Measurements from ENCODE around the gene SLC1A2. TPM values are rescaled to one million over a fixed set of nuclear protein-coding genes. Genes with fewer than 3 reads are reported as not detected.

Gene SLC1A2
- total RNA-seq, 4 donors from 2014 or later = 0.65 to 1.3 (median 0.68) TPM; not detected in 1

DNA sequence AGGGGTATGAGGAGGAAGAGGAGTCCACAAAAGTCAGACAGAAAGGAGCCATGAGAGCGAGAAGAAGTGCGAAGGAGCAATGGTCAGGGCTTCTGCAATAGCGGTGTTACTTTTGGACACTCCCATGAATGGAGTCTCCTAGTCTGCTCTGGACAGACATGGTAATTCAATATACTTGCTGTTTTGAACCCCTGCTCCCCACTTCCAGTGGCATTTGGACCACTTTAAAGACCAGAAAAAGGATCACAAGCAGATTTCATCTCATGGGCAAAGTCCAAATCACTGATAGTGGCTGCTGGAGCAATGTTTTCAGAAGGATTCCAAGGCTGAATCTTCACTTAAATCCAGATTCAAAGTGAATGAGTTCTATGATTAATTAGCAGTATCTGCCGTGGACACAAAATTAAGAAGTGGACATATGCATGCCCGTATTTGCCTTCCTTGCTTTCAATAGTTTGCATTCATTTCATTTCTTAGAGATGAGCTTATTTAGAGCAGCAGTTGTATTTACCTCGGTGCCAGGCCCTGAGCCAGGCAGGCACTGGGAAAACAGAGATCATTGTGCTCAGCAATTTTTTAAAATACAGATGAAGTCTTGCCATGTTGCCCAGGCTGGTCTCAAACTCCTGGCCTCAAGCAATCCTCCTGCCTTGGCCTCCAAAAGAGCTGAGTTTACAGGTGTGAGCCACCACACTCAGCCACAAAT is 72.0 kb downstream of the SLC1A2 start:
- TF ChIP-seq CTCF (IDR thresholded peaks at IDR 0.05; ENCODE audit: low read depth) = no peak

DNA sequence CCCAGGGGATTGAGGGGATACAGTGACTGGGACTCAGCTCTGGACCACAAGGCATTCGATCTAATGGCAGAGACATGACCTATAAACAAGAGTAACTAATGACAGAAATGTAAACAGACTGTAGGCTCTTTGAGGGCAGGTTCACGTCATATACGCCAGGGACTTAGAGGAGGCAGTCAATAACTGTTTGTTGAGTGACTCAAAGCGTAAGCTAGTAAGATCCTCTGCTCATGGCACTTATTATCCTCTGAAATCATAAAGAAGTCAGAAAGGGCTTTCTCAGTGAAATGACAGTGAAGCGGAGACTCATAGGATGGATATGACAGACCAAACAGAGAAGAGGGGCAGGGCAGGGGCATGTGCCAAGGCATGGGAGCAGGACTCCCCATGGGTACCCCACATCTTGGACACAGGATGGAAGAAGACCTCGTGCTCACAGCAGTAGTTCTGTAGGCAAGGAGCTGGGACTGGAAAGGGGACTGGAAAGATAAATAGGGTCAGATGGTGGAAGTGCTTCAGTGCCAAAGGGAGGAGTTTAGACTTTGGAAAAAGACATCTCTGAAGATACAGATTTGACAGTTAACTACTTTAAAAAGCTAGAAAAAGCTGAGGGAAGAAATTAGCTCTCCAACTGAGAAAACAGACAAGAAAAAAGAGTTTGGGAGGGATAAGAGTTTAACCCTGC is 72.7 kb downstream of the SLC1A2 start:
- TF ChIP-seq CTCF (IDR thresholded peaks at IDR 0.05; ENCODE audit: low read depth) = no peak

DNA sequence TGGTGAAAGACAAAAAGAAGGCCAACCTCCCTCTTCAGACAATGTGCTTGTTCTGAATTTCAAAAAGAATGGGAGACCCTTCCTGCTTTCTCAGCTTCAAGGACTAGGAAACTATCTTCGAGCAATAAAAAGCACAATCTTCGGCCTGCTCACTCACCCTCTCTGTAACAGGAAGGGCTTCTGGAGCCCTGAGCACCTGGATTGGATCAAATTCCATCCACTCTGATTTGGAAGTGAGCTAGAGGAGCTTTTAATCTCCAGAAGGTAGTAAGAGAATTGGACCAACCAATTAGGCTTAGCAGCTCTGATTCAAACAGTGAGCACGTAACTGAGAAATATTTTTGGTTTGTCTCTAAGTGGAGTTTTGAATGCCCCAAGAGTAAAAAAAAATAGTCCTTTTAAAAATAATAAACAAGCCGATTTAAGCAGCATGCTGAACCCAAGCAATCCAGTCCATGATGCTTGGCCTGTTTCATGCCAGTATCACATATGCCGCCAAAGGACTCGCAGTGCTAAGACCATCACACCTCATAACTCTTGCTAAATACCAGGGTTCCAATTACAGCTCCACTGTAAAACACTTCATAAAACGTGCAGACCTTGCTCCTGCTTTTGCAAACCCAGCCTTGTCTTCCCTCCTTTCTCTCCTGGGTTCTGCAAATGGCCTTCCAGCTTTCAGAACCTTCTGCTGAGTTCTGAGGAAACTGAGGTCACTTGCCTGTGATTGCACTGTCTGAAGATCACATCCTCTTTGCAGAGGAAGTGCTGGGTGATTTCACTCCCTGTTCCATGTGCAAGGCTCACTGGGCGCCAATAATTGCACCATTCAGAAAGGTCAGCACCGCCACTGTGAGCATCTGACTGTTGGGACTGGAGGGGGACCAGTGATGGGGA is 74.4 kb downstream of the SLC1A2 start:
- no peak for TF ChIP-seq CTCF (IDR thresholded peaks at IDR 0.05; ENCODE audit: low read depth)

DNA sequence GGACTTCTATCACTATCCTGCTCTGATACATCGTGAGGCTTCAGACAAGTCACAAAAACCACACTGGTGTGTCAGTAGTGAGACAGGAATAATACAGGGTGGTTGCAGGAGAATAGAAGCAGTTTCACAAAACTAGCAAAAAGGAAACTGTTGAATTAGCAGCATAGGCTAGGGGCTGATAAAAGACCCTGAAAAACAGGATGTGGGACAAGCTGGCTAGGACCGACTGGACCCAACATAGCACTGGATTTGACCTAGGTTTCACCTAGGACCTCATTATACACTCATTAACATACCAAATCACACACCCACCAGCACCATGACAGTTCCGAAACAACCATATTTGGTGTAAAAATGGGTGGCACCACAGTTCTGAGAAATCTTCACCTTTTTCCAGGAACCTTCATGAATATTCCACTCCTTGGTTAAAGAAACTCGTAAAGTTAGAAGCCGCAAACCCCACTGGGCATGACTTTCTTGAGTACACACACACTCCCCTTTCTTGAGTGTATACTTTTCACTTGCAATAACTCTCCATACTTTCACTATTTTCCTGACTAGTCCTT is 76.2 kb downstream of the SLC1A2 start:
- TF ChIP-seq CTCF (IDR thresholded peaks at IDR 0.05; ENCODE audit: low read depth) = no peak

- TF ChIP-seq CTCF (IDR thresholded peaks at IDR 0.05; ENCODE audit: low read depth) = no peak
These were observed 78.6 kb downstream of the SLC1A2 start for GRCh38 chr11:35340715-35341114.

- no peak for TF ChIP-seq CTCF (IDR thresholded peaks at IDR 0.05; ENCODE audit: low read depth)
These were observed 79.3 kb downstream of the SLC1A2 start for GRCh38 chr11:35340071-35340470.
